Fibroblast of villous mesenchyme (primary cell): ENCODE data around the gene DOCK9. TPM values are rescaled to one million over a fixed set of nuclear protein-coding genes. Genes with fewer than 3 reads are reported as not detected.

Source experiments
- DNase-seq: peaks from one replicate; pipeline ENCODE4 v3.0.0-alpha.2; 2010; ENCODE audit warnings: low read depth
- H3K4me3 ChIP-seq: 2 replicates; pipeline ENCODE4 v1.5.1; 2011; ENCODE audit warnings: low read depth, mild to moderate bottlenecking, low read length
- CTCF ChIP-seq: IDR thresholded peaks from 2 replicates; pipeline ENCODE4 v1.5.1; 2012; ENCODE audit warnings: low read depth, mild to moderate bottlenecking, low read length; ENCODE audit not compliant: insufficient read depth
- total RNA-seq: library from RNA; depleted of rRNA; stranded (reverse); fragments of >200 nt; gene quantifications from 2 replicates; pipeline ENCODE4 v1.2.3, GENCODE V29; 2012

Gene DOCK9
- total RNA-seq, 1 donor = 14.7 TPM

- TF ChIP-seq CTCF = no peak
- H3K4me3 ChIP-seq = no peak overlapping the region
- DNase-seq = no peak
Measured at GRCh38 chr13:98892821-98893220, 85.0 kb downstream of the DOCK9 start.

GRCh38 chr13:98892077-98892476 is 85.8 kb downstream of the DOCK9 start:
- no peak overlapping the region for H3K4me3 ChIP-seq
- peak; percentile 15 for DNase-seq
- TF ChIP-seq CTCF = no peak

- DNase-seq = no peak
- H3K4me3 ChIP-seq = no peak overlapping the region
Measured at GRCh38 chr13:98890925-98891324, 86.9 kb downstream of the DOCK9 start.

GRCh38 chr13:98890186-98890585 is 87.7 kb downstream of the DOCK9 start:
- DNase-seq = peak; percentile 90
- no peak for TF ChIP-seq CTCF
- H3K4me3 ChIP-seq = no peak overlapping the region

More at GRCh38 chr13:98890925-98891324, 86.9 kb downstream of the DOCK9 start:
- no peak for TF ChIP-seq CTCF

DNA sequence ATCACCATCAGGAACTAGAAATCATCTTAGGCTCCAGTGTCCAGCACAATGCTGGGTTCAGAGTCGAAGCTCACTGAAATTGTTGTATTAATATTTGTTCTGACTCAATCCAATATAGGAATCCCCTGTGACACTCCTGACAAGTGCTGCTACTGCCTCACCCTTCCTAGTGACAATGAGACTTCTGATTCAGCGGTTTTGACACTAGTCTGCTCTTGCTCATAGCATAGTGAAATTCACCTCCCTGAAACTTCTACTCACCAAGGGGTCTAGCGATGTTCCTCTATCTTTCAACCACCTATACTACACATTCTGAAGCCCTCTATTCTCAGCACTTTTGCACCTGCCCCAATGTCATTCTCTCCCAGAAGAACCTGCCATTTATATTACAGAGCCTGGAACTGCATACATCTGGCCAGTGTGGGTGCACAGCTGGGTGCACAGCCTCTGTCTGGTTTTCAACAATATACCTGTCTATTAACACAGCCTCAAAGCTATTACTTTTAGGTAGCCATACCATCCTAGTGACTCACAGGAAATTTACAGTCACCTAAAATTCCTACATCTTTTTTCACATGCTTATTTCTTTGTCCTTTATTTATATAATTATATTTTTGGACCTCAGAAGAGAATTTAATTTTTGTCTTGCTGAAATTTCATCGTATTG is 88.3 kb downstream of the DOCK9 start:
- no peak overlapping the region for H3K4me3 ChIP-seq
- no peak for TF ChIP-seq CTCF
- DNase-seq = no peak

DNA sequence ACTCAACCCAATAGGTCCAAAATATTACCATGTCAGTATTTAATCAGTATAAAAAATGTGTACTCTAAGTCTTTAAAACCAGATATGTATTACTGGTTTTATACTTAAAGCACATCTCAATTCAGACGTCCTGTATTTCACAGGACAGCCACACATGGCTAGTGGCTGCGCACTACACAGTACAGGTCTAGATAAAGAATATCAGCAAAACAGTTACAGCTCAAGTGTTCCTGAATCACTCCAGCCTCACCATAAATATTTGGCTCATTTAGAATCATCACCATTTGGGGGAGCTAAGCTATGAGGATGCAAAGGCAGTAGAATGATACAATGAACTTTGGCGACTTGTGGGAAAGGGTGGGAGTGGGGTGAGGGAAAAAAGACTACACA is 89.0 kb downstream of the DOCK9 start:
- TF ChIP-seq CTCF = no peak
- no peak for DNase-seq
- no peak overlapping the region for H3K4me3 ChIP-seq
